GM18858 (cell line): Measurements from ENCODE around the gene ATP5MC2.
"Not testable (repeated sequence)": the region's sequence is repeated elsewhere in the genome, so short reads cannot be mapped to it uniquely, and the experiment has no call there.

Source experiments
- ATAC-seq: cut with Tn5 transposase; IDR thresholded peaks from one replicate; pipeline ENCODE4 v1.9.1; 2021; ENCODE audit not compliant: unreplicated experiment

The ATP5MC2 gene

DNA sequence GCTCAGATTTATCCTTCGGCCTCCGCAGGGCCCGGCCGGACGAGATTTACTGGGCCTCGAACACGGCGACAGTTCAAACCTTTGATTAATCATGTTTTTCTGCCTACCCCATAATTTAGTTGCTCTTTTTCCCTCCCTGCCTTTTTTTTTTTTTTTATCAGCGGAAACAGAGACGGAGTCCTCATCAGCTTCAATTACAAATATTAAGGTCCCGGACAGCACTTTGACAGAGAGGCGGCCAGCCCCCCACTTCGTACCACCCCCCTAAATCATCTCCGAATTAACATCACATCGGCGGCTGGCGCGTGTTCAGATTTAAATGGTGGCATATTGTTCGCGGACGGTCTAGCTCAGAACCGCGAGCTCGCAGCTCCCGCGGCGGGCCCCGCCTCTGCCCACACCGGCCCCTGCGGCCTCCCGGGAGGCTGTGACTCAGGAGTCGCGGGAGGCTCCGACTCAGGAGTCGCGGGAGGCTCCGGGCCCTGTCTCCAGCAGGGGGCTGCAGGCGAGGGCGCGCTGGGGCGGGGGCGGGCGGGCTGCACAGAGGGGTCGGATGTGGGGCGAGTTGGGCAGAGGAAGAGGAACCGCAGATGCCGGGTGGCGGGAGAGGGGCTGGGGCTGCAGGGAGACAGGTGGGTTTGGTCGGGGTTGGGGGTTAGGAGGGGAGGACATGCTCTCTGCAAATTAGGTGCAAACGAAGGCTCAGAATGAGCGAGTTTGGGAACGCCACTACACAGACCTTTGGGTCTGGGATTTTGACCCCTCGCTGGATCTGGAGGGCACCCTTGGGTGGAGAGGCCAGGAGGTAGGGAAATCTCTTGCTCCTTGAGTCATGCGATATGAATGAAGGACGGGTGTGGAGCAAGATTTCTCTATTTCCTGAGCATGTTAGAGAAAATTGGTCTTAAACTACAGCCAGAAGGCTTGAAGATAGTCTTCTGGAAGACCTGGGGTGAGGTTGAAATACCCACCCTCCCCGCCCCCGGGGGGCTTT lies 19.6 kb upstream of the ATP5MC2 start:
- no peak for ATAC-seq

- ATAC-seq: no peak
Observed at GRCh38 chr12:53694756-53695151, 18.9 kb upstream of the ATP5MC2 start.

- ATAC-seq: no peak
Observed at GRCh38 chr12:53688134-53688533, 12.3 kb upstream of the ATP5MC2 start.

DNA sequence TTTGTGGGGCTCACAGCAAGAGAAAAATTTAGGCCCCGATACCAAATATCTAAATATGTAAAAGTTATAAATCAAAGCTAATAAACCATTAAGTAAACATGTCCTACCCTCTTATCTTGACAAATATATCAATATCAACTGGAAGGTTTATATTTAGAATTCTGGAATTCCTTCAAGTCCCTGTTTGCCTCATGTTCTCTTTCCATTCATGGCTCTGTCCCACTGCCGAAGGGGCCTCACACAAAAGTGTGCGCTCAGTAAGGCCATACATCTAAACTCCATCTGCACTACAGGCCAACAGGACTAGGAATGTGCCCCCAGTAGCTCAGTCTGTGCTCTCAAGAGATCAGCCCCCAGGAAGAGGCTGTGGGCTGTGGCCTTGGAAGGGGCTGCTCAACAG lies 10.6 kb upstream of the ATP5MC2 start:
- no peak for ATAC-seq

DNA sequence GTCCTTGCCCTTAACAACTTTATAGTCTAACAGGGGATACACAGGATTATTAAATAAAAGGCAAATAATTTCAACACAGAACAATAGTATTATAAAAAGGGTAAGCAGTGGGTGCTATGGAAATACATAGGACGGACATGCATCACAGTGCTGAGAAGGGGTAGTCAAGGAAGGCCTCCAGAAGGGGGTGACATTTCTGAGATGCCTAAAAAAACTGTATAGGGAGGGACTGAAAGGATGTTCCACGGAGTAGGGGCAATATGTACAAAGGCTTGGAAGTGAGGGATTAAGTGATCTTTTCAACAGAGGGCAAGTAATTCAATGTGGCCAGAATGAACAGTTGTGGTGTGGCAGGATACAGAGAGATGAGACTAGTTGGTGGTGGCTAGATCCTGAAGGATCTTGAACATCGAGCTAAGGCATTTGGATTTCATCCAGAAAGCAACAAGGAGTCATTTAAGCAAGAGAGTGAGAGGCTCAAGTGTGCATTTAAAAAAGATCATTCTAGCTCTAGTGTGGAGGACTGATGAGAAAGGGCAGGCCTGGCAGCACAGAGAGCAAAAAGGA lies 8.9 kb upstream of the ATP5MC2 start:
- ATAC-seq: no peak

- ATAC-seq: no peak
Observed at GRCh38 chr12:53683983-53684382, 8.1 kb upstream of the ATP5MC2 start.

GRCh38 chr12:53683494-53683893 lies 7.6 kb upstream of the ATP5MC2 start:
- ATAC-seq: no peak

DNA sequence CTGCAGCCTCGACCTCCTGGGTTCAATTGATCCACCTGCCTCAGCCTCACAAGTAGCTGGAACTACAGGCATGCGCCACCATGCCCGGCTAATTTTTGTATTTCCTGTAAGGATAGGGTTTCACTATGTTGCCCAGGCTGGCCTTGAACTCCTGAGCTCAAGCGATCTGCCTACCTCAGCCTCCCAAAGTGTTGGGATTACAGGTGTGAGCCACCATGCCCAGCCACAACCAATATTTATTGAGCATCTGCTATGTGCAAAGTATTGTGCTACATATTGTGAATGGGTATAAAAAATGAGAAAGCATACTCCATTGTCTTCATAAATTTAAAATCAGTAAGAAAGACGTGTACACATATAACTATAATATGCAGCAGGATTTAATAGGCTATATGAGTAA lies 4.2 kb upstream of the ATP5MC2 start:
- not testable (repeated sequence) for ATAC-seq

DNA sequence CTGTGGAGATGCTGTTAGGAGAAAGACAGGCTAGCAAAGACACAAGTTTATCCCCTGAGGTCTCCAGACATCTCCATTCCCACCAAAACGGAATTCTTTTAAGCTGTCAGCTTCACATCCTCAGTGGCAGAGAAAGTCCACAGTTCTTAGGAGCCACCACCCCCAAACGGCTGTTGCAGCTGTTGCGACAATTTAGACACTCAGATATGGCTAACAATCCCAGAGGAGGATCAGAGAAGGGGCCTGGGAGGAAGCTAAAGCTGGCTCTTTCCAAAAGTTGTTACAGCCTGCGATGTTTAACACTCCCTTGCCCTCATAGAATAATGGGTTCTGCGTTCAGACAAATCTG lies 1.9 kb upstream of the ATP5MC2 start:
- no peak for ATAC-seq

DNA sequence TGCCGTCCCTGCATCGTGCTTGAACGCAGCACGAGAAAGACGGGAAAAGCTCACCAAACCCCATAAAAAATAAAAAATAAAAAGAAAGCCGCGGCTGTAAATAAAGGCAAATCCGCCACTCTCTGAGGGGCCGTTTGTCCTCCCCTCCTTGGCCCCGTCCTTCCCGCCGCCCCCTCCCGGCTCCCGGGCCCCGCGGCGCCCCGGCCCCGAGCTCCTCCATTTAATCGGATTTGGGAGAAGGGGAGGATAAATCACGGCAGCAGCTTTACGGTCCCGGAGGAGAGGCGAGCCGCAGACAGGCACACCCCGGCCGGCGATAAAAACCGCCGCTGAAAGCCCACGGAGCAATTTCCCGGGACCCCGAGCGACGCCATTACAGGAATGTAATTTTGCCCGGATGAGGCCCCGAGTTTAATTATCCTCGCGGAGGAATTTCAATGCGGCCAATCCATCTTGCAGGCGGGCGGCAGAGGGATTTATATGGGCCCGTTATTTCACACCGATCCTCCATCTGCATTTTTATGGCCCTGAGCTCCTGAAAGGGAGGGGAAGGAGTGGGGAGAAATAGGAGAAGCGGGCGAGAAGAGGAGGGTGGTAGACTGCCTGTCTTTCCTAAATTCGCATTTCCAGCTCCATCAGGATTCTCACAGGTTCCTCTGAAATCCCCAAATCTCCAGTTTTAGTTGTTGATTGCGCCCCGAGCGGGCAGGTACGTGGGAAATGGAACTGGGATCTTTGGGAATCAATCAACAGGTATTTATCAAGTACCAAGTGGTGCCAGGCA lies 1.3 kb upstream of the ATP5MC2 start:
- ATAC-seq: no peak

- ATAC-seq: no peak
Observed at GRCh38 chr12:53676656-53677015, 753 bp upstream of the ATP5MC2 start.

- ATAC-seq: no peak
Observed at GRCh38 chr12:53674977-53675700, 744 bp downstream of the ATP5MC2 start.

DNA sequence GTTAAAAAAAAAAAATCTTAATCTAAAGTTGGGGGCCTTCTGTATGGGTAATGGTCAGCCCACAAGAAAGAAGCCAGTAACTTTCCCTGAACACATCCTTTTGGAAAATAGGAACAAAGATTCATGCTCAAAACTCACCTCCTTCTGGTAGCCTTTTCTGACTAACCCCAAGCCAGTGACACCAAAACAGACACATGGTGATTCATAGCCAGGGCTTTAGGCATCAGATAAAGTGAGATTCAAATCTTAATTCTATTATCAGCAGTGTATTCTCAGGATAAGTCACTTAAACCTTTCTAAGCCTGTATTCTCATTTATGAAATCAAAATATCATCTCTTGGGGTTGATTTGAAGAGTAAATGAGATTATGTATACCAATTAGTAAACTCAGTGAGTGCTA lies 4.9 kb downstream of the ATP5MC2 start:
- ATAC-seq: no peak

DNA sequence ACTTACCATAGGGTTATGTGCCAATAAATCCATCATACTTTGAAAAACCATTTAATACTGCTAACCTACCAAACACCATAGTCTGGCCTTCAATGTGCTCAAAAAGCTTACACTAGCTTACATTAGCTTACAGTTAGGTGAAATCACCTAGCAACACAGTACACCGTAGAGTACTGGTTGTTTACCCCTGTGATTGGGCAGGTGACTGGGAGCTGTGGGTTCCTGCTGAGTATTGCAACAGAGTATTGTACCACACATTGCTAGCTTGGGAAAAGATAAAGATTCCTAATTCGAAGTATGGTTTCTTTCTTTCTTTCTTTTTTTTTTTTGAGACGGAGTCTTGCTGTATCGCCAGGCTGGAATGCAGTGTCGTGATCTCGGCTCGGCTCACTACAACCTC lies 5.6 kb downstream of the ATP5MC2 start:
- no peak for ATAC-seq

DNA sequence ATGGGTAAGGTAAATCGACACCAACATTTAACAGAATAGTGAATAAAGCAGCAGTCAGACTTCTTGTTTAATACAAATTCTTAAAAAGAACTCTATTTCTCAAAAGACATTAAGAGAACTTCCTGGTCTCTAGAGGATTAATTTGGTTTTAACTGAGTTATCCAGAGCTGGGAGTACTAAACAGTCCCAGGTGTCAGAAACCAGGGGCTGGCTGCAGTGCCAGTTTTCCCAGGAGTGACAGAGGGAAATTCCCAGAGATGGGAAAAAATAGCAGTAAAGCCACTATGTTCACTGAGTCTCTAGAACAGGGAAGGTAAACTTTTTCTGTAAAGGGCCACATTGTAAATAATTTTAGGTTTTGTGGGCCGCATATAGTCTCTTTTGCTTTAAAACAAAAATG lies 8.8 kb downstream of the ATP5MC2 start:
- no peak for ATAC-seq

DNA sequence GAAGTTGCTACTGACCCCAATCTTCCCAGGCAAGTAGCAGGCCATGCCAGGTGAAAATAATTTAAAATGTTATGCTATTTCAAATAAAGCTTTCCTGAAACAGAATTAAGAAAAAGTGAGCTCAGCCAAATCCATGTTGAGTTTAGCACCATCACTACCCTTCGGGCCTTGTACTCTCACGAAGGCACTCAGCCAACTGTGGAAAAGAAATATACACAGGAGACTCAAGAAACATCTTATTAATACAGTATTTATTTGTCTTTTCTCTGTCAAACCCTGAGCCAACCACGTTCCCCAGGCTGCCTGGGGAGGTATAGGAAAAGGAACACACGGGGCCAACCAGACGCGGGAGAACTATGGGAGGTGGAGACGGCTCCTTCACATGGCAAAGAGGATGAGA lies 10.9 kb downstream of the ATP5MC2 start:
- ATAC-seq: no peak

- ATAC-seq: no peak
Observed at GRCh38 chr12:53664191-53664590, 11.7 kb downstream of the ATP5MC2 start.

GRCh38 chr12:53660041-53660440 lies 15.8 kb downstream of the ATP5MC2 start:
- ATAC-seq: no peak

GRCh38 chr12:53659571-53659981 lies 16.3 kb downstream of the ATP5MC2 start:
- ATAC-seq: no peak

- ATAC-seq: no peak
Observed at GRCh38 chr12:53659011-53659551, 16.8 kb downstream of the ATP5MC2 start.

DNA sequence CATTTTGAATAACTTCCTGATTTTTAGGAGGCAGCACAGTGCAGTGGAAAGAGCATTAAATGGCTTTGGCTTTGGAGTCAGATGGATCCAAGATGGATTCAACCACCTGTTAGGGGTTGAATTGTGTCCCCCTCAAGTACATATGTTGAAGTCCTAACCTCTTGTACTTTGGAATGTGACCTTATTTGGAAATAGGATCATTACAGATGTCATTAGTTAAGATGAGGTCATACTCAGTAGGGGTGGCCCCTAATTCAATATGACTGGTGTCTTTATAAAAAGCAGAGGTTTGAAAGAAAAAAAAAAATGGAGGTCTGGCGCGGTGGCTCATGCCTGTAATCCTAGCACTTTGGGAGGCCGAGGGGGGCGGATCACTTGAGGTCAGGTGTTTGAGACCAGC lies 18.8 kb downstream of the ATP5MC2 start:
- no peak for ATAC-seq
